ENCODE results near the gene CAPN10.

DNA sequence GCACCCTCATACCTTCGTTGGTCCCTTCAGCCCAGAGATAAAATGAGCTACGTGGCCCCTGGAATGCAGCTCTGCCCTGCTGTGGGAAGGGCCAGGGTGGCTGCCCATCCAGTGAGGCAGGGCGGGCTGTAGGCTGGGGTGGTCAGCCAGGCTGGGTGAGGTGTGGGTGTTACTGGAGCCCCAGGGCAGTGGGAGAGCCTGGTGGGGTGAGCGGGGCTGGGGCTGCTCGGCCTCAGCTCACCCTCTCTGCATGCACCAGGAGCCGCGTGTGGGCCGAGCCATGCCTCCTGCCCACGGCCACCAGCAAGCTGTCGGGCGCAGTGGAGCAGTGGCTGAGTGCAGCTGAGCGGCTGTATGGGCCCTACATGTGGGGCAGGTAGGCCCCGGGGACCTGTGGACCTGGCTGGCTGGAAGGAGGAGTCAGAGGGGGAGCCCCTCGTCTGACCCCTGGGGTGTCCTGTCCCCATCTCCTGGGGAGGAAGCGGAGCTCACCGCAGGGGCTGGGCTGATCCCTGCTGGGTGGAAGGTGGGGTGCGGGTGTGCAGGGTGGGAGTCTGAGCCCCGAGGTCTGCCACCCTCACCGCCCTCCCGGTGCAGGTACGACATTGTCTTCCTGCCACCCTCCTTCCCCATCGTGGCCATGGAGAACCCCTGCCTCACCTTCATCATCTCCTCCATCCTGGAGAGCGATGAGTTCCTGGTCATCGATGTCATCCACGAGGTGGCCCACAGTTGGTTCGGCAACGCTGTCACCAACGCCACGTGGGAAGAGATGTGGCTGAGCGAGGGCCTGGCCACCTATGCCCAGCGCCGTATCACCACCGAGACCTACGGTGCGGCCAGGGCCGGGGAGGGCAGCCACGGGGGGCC lies 12.8 kb upstream of the CAPN10 start:
- TF ChIP-seq POLR2AphosphoS5 (IDR thresholded peaks at IDR 0.05; ENCODE audit: insufficient read depth in 1 of 2, low read depth in 1 of 2) = no peak
- TF ChIP-seq, protein P1, sequence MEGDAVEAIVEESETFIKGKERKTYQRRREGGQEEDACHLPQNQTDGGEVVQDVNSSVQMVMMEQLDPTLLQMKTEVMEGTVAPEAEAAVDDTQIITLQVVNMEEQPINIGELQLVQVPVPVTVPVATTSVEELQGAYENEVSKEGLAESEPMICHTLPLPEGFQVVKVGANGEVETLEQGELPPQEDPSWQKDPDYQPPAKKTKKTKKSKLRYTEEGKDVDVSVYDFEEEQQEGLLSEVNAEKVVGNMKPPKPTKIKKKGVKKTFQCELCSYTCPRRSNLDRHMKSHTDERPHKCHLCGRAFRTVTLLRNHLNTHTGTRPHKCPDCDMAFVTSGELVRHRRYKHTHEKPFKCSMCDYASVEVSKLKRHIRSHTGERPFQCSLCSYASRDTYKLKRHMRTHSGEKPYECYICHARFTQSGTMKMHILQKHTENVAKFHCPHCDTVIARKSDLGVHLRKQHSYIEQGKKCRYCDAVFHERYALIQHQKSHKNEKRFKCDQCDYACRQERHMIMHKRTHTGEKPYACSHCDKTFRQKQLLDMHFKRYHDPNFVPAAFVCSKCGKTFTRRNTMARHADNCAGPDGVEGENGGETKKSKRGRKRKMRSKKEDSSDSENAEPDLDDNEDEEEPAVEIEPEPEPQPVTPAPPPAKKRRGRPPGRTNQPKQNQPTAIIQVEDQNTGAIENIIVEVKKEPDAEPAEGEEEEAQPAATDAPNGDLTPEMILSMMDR (IDR thresholded peaks at IDR 0.05) = no peak
- no peak for TF ChIP-seq POLR2A (IDR thresholded peaks at IDR 0.05)

Measured in vagina (tissue), 2 donors.